Liver (tissue), 9 donors: ENCODE data around the gene SLC18A2. TPM values are rescaled to one million over a fixed set of nuclear protein-coding genes. Genes with fewer than 3 reads are reported as not detected.

Experiments
- DNase-seq: peaks from one replicate; pipeline ENCODE4 v3.0.0-alpha.2; 2017; ENCODE audit warnings: low spot score
- H3K27ac ChIP-seq, 2 donors: one replicate each; pipeline ENCODE4 v1.7.0; 2013; ENCODE audit warnings: inconsistent platforms in 2 of 2, low read length in 2 of 2, control low read depth in 1 of 2, low read depth in 1 of 2, mild to moderate bottlenecking in 1 of 2
- H3K27me3 ChIP-seq, 4 donors: one replicate each; pipeline versions ENCODE4 v1.6.1 to v1.7.0; 2013; ENCODE audit warnings: low read length in 3 of 4, inconsistent platforms in 1 of 4, mild to moderate bottlenecking in 1 of 4, moderate library complexity in 1 of 4; ENCODE audit not compliant: control insufficient read depth in 4 of 4, insufficient read depth in 4 of 4
- H3K36me3 ChIP-seq, 4 donors: one replicate each; pipeline versions ENCODE4 v1.6.1 to v1.7.0; 2013; ENCODE audit warnings: low read length in 3 of 4, mild to moderate bottlenecking in 3 of 4, low read depth in 1 of 4, moderate library complexity in 1 of 4; ENCODE audit not compliant: control insufficient read depth in 4 of 4, insufficient read depth in 3 of 4
- H3K4me1 ChIP-seq, 4 donors: one replicate each; pipeline versions ENCODE4 v1.6.1 to v1.7.0; 2013; ENCODE audit warnings: low read length in 3 of 4, mild to moderate bottlenecking in 3 of 4, moderate library complexity in 1 of 4; ENCODE audit not compliant: control insufficient read depth in 4 of 4, insufficient read depth in 4 of 4
- H3K4me3 ChIP-seq, 3 donors: one replicate each; pipeline versions ENCODE4 v1.6.1 to v1.7.0; 2013; ENCODE audit warnings: low read length in 3 of 3, control low read depth in 1 of 3, low read depth in 1 of 3, mild to moderate bottlenecking in 1 of 3
- H3K9ac ChIP-seq, 2 donors: one replicate each; pipeline ENCODE4 v1.7.0; 2013; ENCODE audit warnings: low read length in 2 of 2, mild to moderate bottlenecking in 2 of 2, moderate library complexity in 2 of 2, control low read depth in 1 of 2, low read depth in 1 of 2
- H3K9me3 ChIP-seq, 4 donors: one replicate each; pipeline versions ENCODE4 v1.6.1 to v1.7.0; 2013; ENCODE audit warnings: low read length in 3 of 4; ENCODE audit not compliant: control insufficient read depth in 4 of 4
- ATF3 ChIP-seq: IDR thresholded peaks from 2 replicates; pipeline ENCODE4 v1.6.1; 2016; ENCODE audit warnings: antibody characterized with exemption
- CTCF ChIP-seq: fragments of 150-350 bp; IDR thresholded peaks from 2 replicates; pipeline ENCODE4 v1.5.1; 2017; ENCODE audit warnings: improper control_type of control experiment, low read depth, low read length; ENCODE audit not compliant: missing input control
- EGR1 ChIP-seq, 2 donors: IDR thresholded peaks; 2 replicates each; pipeline ENCODE4 v1.6.1; 2016 to 2018; ENCODE audit warnings: antibody characterized with exemption in 2 of 2, low read depth in 2 of 2
- FOXA1 ChIP-seq: IDR thresholded peaks from 2 replicates; pipeline ENCODE4 v1.6.1; 2016; ENCODE audit warnings: antibody characterized with exemption
- FOXA2 ChIP-seq: IDR thresholded peaks from 2 replicates; pipeline ENCODE4 v1.6.1; 2016; ENCODE audit warnings: antibody characterized with exemption
- GABPA ChIP-seq, 2 donors: IDR thresholded peaks in 1 of 2; conservative IDR thresholded peaks in 1 of 2; 2 replicates each; pipeline ENCODE4 v1.6.1; 2016; ENCODE audit warnings: antibody characterized with exemption in 2 of 2, mild to moderate bottlenecking in 1 of 2, moderate library complexity in 1 of 2
- HNF4G ChIP-seq: IDR thresholded peaks from 2 replicates; pipeline ENCODE4 v1.6.1; 2016; ENCODE audit warnings: antibody characterized with exemption
- JUND ChIP-seq, 2 donors: IDR thresholded peaks; 2 replicates each; pipeline ENCODE4 v1.6.1; 2016; ENCODE audit warnings: antibody characterized with exemption in 2 of 2
- MAX ChIP-seq: IDR thresholded peaks from 2 replicates; pipeline ENCODE4 v1.6.1; 2016; ENCODE audit warnings: antibody characterized with exemption
- RAD21 ChIP-seq, 2 donors: IDR thresholded peaks; 2 replicates each; pipeline ENCODE4 v1.6.1; 2016; ENCODE audit warnings: antibody characterized with exemption in 2 of 2, mild to moderate bottlenecking in 2 of 2
- REST ChIP-seq: IDR thresholded peaks from 2 replicates; pipeline ENCODE4 v1.6.1; 2016; ENCODE audit warnings: antibody characterized with exemption, mild to moderate bottlenecking
- SP1 ChIP-seq: IDR thresholded peaks from 2 replicates; pipeline ENCODE4 v1.6.1; 2018; ENCODE audit warnings: antibody characterized with exemption, mild to moderate bottlenecking
- TAF1 ChIP-seq: conservative IDR thresholded peaks from 2 replicates; pipeline ENCODE4 v1.6.1; 2016; ENCODE audit warnings: antibody characterized with exemption, mild to moderate bottlenecking
- YY1 ChIP-seq: IDR thresholded peaks from 2 replicates; pipeline ENCODE4 v1.6.1; 2016; ENCODE audit warnings: antibody characterized with exemption, mild to moderate bottlenecking
- ZBTB33 ChIP-seq: IDR thresholded peaks from 2 replicates; pipeline ENCODE4 v1.6.1; 2016; ENCODE audit warnings: antibody characterized with exemption
- WGBS: extraction: QIAGEN DNeasy Blood & Tissue Kit; methylation state at CpG from one replicate; pipeline ENCODE4 v1.1.7; 2013; 5-methylcytosine and 5-hydroxymethylcytosine counted together
- polyA plus RNA-seq, 2 donors: library from polyadenylated mRNA; stranded (reverse) in 1 of 2; unstranded in 1 of 2; fragments of 200-250 nt in 1 of 2; fragments of >200 nt in 1 of 2; fragmentation: Nextera tagmentation in 1 of 2; extraction: Ambion mirVana in 1 of 2; gene quantifications; one replicate each; pipeline versions ENCODE4 v1.2.1 to v1.2.3, GENCODE V29; 2013 to 2015
- total RNA-seq, 2 donors: library from RNA; depleted of rRNA; stranded (reverse); fragments of >200 nt; gene quantifications; one replicate each; pipeline ENCODE4 v1.2.3, GENCODE V29; 2014
- donor health status: healthy.
- donor health status: healthy.
- donor health status: healthy.
- donor health status: healthy.
- donor health status: healthy.

The SLC18A2 gene
- total and polyA plus RNA-seq, 4 donors = 0.92 to 3.7 (median 1.4) TPM

- WGBS = 98% methylated on average over 4 of the region's 4 CpGs
- DNase-seq = no peak
- no peak for TF ChIP-seq YY1
- no peak for TF ChIP-seq REST
- no peak for TF ChIP-seq TAF1
- no peak for TF ChIP-seq FOXA1
- TF ChIP-seq EGR1 (IDR thresholded peaks at IDR 0.05; ENCODE audit: low read depth in 2 of 2) = no peak
- no peak for TF ChIP-seq MAX
- TF ChIP-seq FOXA2 = no peak
- no peak for TF ChIP-seq ZBTB33
- no peak for TF ChIP-seq SP1
- H3K36me3 ChIP-seq = peaks cover 0 to 20% (median 3%) of the 10 kb centered on the region in 4 donors
- H3K27ac ChIP-seq = no peak overlapping the region
- H3K9ac ChIP-seq = no peak overlapping the region
- H3K9me3 ChIP-seq = no peaks in the 10 kb centered on the region
- H3K4me3 ChIP-seq = no peak overlapping the region
- no peaks in the 10 kb centered on the region for H3K27me3 ChIP-seq
- no peaks in the 10 kb centered on the region for H3K4me1 ChIP-seq
Observed at GRCh38 chr10:117312430-117312829, 71.5 kb downstream of the SLC18A2 start.

- H3K27ac ChIP-seq = no peak overlapping the region
- H3K4me1 ChIP-seq = no peaks in the 10 kb centered on the region
- H3K9ac ChIP-seq = no peak overlapping the region
- TF ChIP-seq RAD21 (IDR thresholded peaks at IDR 0.05) = no peak
- no peak for TF ChIP-seq JUND (IDR thresholded peaks at IDR 0.05)
- no peak for TF ChIP-seq TAF1
- TF ChIP-seq GABPA (IDR thresholded peaks at IDR 0.05 in 1 of 2, conservative IDR thresholded peaks at IDR 0.05 in 1 of 2) = no peak
- TF ChIP-seq ATF3 = no peak
- no peak for TF ChIP-seq CTCF
- TF ChIP-seq MAX = no peak
- TF ChIP-seq HNF4G = no peak
- WGBS = 99% methylated on average over 1 of the region's 1 CpG
- H3K36me3 ChIP-seq = peaks cover 0 to 20% (median 5%) of the 10 kb centered on the region in 4 donors
- no peak overlapping the region for H3K4me3 ChIP-seq
- H3K27me3 ChIP-seq = no peaks in the 10 kb centered on the region
- no peaks in the 10 kb centered on the region for H3K9me3 ChIP-seq
- no peak for DNase-seq
Observed at GRCh38 chr10:117313641-117314040, 72.7 kb downstream of the SLC18A2 start.
